HEK293 (cell line): ENCODE measurements around the gene RIMS3.

ENCODE experiments used
- HOXD13 ChIP-seq: sonication (generic); formaldehyde crosslinking; IDR thresholded peaks from 2 replicates; pipeline ENCODE4 v1.8.0; 2022; ENCODE audit warnings: missing genetic modification reagents, borderline replicate concordance
- WT1 ChIP-seq: fragments of 450-650 bp; formaldehyde crosslinking; IDR thresholded peaks from 2 replicates; pipeline ENCODE4 v1.5.1; 2016; ENCODE audit warnings: missing biosample characterization, missing genetic modification characterization
- ZBTB1 ChIP-seq: fragments of 450-650 bp; formaldehyde crosslinking; IDR thresholded peaks from 2 replicates; pipeline ENCODE4 v1.5.1; 2016; ENCODE audit warnings: missing biosample characterization, missing genetic modification characterization
- ZNF10 ChIP-seq: fragments of 450-650 bp; formaldehyde crosslinking; IDR thresholded peaks from 2 replicates; pipeline ENCODE4 v1.5.1; 2017; ENCODE audit warnings: missing biosample characterization, missing genetic modification characterization
- ZNF239 ChIP-seq: fragments of 450-650 bp; formaldehyde crosslinking; IDR thresholded peaks from 2 replicates; pipeline ENCODE4 v1.5.1; 2016; ENCODE audit warnings: missing biosample characterization, missing genetic modification characterization
- ZNF335 ChIP-seq: fragments of 450-650 bp; formaldehyde crosslinking; conservative IDR thresholded peaks from 2 replicates; pipeline ENCODE4 v1.5.1; 2016; ENCODE audit warnings: missing biosample characterization, missing genetic modification characterization
- TF ChIP-seq, protein P1 (sequence below): fragments of 450-650 bp; formaldehyde crosslinking; IDR thresholded peaks from 2 replicates; pipeline ENCODE4 v1.5.1; 2016; ENCODE audit warnings: missing biosample characterization, missing genetic modification characterization

DNA sequence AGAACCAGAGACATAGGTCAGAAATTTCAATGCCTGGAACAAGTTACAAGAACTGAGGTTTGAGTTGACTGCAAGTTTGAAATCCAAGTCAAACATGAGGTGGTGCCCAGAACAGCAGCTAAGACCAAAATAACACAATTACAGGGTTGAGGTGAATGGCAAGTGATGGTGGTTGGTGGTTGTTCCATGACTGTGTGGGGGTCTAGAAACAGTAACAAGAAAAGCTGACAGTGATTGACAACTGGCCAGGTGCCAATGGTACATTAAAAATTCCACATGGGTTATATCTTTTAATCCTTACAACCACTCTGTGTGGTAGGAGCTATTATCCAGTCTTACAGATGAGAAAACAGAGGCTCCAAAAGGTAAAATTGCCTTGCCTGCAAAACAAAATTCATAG is 32.0 kb downstream of the RIMS3 start:
- TF ChIP-seq, protein P1, sequence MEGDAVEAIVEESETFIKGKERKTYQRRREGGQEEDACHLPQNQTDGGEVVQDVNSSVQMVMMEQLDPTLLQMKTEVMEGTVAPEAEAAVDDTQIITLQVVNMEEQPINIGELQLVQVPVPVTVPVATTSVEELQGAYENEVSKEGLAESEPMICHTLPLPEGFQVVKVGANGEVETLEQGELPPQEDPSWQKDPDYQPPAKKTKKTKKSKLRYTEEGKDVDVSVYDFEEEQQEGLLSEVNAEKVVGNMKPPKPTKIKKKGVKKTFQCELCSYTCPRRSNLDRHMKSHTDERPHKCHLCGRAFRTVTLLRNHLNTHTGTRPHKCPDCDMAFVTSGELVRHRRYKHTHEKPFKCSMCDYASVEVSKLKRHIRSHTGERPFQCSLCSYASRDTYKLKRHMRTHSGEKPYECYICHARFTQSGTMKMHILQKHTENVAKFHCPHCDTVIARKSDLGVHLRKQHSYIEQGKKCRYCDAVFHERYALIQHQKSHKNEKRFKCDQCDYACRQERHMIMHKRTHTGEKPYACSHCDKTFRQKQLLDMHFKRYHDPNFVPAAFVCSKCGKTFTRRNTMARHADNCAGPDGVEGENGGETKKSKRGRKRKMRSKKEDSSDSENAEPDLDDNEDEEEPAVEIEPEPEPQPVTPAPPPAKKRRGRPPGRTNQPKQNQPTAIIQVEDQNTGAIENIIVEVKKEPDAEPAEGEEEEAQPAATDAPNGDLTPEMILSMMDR (tag by site-specific recombination), result no peak
- TF ChIP-seq ZNF10 (tag by site-specific recombination) (no peak), WT1 (tag by site-specific recombination) (no peak), ZNF335 (tag by site-specific recombination) (no peak), HOXD13 (no peak), ZNF239 (tag by site-specific recombination) (no peak), ZBTB1 (no peak)
